CD4-positive, alpha-beta T cell (primary cell): ENCODE data around the gene TMEM163. TPM values are rescaled to one million over a fixed set of nuclear protein-coding genes. Genes with fewer than 3 reads are reported as not detected.

ENCODE experiments used
- ATAC-seq: fragments of 200-7000 bp; cut with Tn5 transposase; one replicate; pipeline ENCODE4 v1.10.0; 2022; ENCODE audit warnings: mild to moderate bottlenecking; ENCODE audit not compliant: poor library complexity
- CTCF ChIA-PET: fragments of 350-600 bp; sonication (Branson Sonifier 250); formaldehyde crosslinking; loops from one replicate; lab custom pipeline; 2021; ENCODE audit warnings: antibody characterized with exemption, inconsistent platforms; lab: Charles Lee
- POLR2A ChIA-PET: fragments of 350-600 bp; sonication (Branson Sonifier 250); formaldehyde crosslinking; loops from one replicate; lab custom pipeline; 2021; ENCODE audit warnings: antibody characterized with exemption, inconsistent platforms; lab: Charles Lee
- DNase-seq, 14 experiments: peaks; one replicate each; pipeline ENCODE4 v3.0.0-alpha.2; 2013 to 2020; ENCODE audit warnings: mixed read lengths in 2 of 14
- H3K27ac ChIP-seq, 2 donors: one replicate each; pipeline versions ENCODE4 v1.5.1 to v1.7.0; 2013; ENCODE audit warnings: low read length in 2 of 2, low read depth in 1 of 2, mild to moderate bottlenecking in 1 of 2
- H3K27me3 ChIP-seq, 2 experiments: 1 replicate in 1 of 2; 2 replicates in 1 of 2; pipeline versions ENCODE4 v1.6.1 to v1.7.0; 2013; ENCODE audit warnings: low read length in 2 of 2, control low read depth in 1 of 2, mild to moderate bottlenecking in 1 of 2, moderate library complexity in 1 of 2; ENCODE audit not compliant: insufficient read depth in 2 of 2, control insufficient read depth in 1 of 2
- H3K36me3 ChIP-seq: one replicate; pipeline ENCODE4 v1.6.1; 2013; ENCODE audit warnings: low read length, control low read depth; ENCODE audit not compliant: insufficient read depth
- H3K4me1 ChIP-seq: one replicate; pipeline ENCODE4 v1.6.1; 2013; ENCODE audit warnings: low read length, control low read depth; ENCODE audit not compliant: insufficient read depth
- H3K4me3 ChIP-seq: one replicate; pipeline ENCODE4 v1.5.1; 2013; ENCODE audit warnings: mild to moderate bottlenecking, low read length, moderate library complexity
- H3K9me3 ChIP-seq, 2 experiments: 1 replicate in 1 of 2; 2 replicates in 1 of 2; pipeline versions ENCODE4 v1.6.1 to v1.7.0; 2013; ENCODE audit warnings: low read length in 2 of 2, mild to moderate bottlenecking in 2 of 2, control low read depth in 1 of 2, moderate library complexity in 1 of 2; ENCODE audit not compliant: control insufficient read depth in 1 of 2, insufficient read depth in 1 of 2
- H3K27ac Mint-ChIP-seq: one replicate; pipeline ENCODE4 v1.8.0; 2020; ENCODE audit warnings: mixed read lengths
- H3K27me3 Mint-ChIP-seq: one replicate; pipeline ENCODE4 v1.8.0; 2021; ENCODE audit warnings: mixed read lengths
- H3K36me3 Mint-ChIP-seq: one replicate; pipeline ENCODE4 v1.8.0; 2021; ENCODE audit warnings: low read depth, mixed read lengths
- H3K4me1 Mint-ChIP-seq: one replicate; pipeline ENCODE4 v1.8.0; 2021; ENCODE audit warnings: low read depth, mixed read lengths
- H3K4me3 Mint-ChIP-seq: one replicate; pipeline ENCODE4 v1.8.0; 2020; ENCODE audit warnings: mild to moderate bottlenecking, mixed read lengths
- H3K9me3 Mint-ChIP-seq: one replicate; pipeline ENCODE4 v1.8.0; 2020; ENCODE audit warnings: mixed read lengths
- intact Hi-C, 2 experiments: fragments of 100-400 bp; cut with DNase I in 1 of 2; cut with micrococcal nuclease in 1 of 2; formaldehyde crosslinking; loops; one replicate each; pipeline versions ENCODE4 v1.15.1 to v1.9.0; 2023 to 2025; cut with DNase I, micrococcal nuclease
- total RNA-seq, 174 experiments: library from RNA in 2 of 174; stranded (reverse) in 2 of 174; gene quantifications; one replicate each; pipeline ENCODE4 v1.2.3 and lab custom pipeline; 2021 to 2026
- TF ChIP-seq, protein P1 (sequence below): fragments of 200-600 bp; IDR thresholded peaks from one replicate; pipeline ENCODE4 v1.8.0; 2022; ENCODE audit warnings: antibody characterized with exemption, mild to moderate bottlenecking

TMEM163 gene
- total RNA-seq, 2 experiments from 2014 or later: 0.14 to 0.47 TPM

- H3K4me3 ChIP-seq: no peak overlapping the region
- H3K4me1 Mint-ChIP-seq: peaks cover 71% of the 10 kb centered on the region
- no peaks in the 10 kb centered on the region for H3K9me3 ChIP-seq
- ChIA-PET POLR2A (interaction anchor here (0.5 to 1.2 kb wide), 2 partner anchors 291 to 507 kb away, joined by 3 to 6 read pairs; no protein-coding TSS in a partner anchor), CTCF (interaction anchor here (1.0 kb wide), 1 partner anchor 291 kb away, joined by 5 read pairs; no protein-coding TSS in a partner anchor)
- intact Hi-C loops: no loop called here
- H3K36me3 Mint-ChIP-seq: peaks cover 46% of the 10 kb centered on the region
- no peak for ATAC-seq
- DNase-seq: no peak
- no peaks in the 10 kb centered on the region for H3K27me3 Mint-ChIP-seq
- no peaks in the 10 kb centered on the region for H3K9me3 Mint-ChIP-seq
- peaks cover 32% of the 10 kb centered on the region for H3K36me3 ChIP-seq
- H3K4me1 ChIP-seq: peaks cover 34% of the 10 kb centered on the region
- peak overlapping the region; percentile 78 for H3K27ac Mint-ChIP-seq
- TF ChIP-seq, protein P1, sequence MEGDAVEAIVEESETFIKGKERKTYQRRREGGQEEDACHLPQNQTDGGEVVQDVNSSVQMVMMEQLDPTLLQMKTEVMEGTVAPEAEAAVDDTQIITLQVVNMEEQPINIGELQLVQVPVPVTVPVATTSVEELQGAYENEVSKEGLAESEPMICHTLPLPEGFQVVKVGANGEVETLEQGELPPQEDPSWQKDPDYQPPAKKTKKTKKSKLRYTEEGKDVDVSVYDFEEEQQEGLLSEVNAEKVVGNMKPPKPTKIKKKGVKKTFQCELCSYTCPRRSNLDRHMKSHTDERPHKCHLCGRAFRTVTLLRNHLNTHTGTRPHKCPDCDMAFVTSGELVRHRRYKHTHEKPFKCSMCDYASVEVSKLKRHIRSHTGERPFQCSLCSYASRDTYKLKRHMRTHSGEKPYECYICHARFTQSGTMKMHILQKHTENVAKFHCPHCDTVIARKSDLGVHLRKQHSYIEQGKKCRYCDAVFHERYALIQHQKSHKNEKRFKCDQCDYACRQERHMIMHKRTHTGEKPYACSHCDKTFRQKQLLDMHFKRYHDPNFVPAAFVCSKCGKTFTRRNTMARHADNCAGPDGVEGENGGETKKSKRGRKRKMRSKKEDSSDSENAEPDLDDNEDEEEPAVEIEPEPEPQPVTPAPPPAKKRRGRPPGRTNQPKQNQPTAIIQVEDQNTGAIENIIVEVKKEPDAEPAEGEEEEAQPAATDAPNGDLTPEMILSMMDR: no peak
- H3K4me3 Mint-ChIP-seq: no peak overlapping the region
- H3K27ac ChIP-seq: no peak overlapping the region
- no peaks in the 10 kb centered on the region for H3K27me3 ChIP-seq
Measured at GRCh38 chr2:134408791-134409190, 310.0 kb downstream of the TMEM163 start.

GRCh38 chr2:134408386-134408785 is 310.4 kb downstream of the TMEM163 start:
- intact Hi-C loops: no loop called here
- H3K4me1 ChIP-seq: peaks cover 34% of the 10 kb centered on the region
- CTCF ChIA-PET: interaction anchor here (1.0 kb wide), 1 partner anchor 290 kb away, joined by 5 read pairs; no protein-coding TSS in a partner anchor

DNA sequence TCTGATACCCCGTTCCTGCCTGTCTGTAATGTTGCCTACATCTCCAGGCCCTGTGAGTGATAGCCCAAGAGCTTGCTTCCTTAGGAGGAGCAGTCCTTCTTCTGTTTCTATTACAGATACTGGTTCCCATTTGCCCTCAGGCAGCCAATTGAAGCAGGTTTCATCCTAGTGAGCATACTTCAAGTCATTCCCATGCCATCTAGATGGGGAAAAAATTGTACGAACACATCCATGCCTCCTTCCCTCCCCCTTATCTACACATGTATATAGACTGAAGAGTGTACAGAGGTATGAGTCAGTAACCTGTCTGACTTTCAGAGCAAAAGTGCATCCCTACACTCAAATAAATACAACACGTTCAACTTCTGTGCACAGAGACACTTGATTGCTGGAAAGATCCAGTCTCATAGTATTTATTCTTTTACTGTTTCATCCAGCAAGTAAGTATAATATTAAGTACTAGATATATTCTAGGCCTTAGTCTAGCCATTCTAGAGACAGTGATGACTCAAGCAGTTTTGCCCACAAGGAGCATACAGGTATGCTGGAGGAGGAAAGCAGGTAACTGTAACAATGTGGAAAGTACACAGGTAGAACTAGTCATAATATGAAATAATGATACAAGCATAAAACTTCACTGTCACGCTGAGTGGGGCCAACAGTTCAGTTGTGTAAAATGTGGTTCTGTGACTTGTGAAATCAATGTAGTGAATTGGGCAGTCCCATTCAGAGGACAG is 311.5 kb downstream of the TMEM163 start:
- ChIA-PET CTCF (no interaction called here), POLR2A (no interaction called here)
- Mint-ChIP-seq H3K4me3 (no peak overlapping the region), H3K36me3 (peaks cover 56% of the 10 kb centered on the region), H3K27me3 (no peaks in the 10 kb centered on the region), H3K27ac (peak overlapping the region; percentile 78), H3K9me3 (no peaks in the 10 kb centered on the region), H3K4me1 (peaks cover 71% of the 10 kb centered on the region)
- no peaks in the 10 kb centered on the region for H3K9me3 ChIP-seq
- H3K4me1 ChIP-seq: peaks cover 34% of the 10 kb centered on the region
- ATAC-seq (no peak), DNase-seq (no peak)
- no peaks in the 10 kb centered on the region for H3K27me3 ChIP-seq
- no peak overlapping the region for H3K27ac ChIP-seq
- TF ChIP-seq, protein P1: no peak
- no peak overlapping the region for H3K4me3 ChIP-seq
- peaks cover 34% of the 10 kb centered on the region for H3K36me3 ChIP-seq
- intact Hi-C loops: no loop called here

More at GRCh38 chr2:134408386-134408785, 310.4 kb downstream of the TMEM163 start:
- H3K9me3 ChIP-seq: no peaks in the 10 kb centered on the region
- no peak overlapping the region for H3K4me3 ChIP-seq
- H3K27ac ChIP-seq: no peak overlapping the region
- peaks cover 71% of the 10 kb centered on the region for H3K4me1 Mint-ChIP-seq
- peaks cover 46% of the 10 kb centered on the region for H3K36me3 Mint-ChIP-seq
- H3K27ac Mint-ChIP-seq: peak overlapping the region; percentile 78
- peaks cover 32% of the 10 kb centered on the region for H3K36me3 ChIP-seq
- no peaks in the 10 kb centered on the region for H3K27me3 ChIP-seq
- ATAC-seq (no peak), DNase-seq (no peak)
- no peak overlapping the region for H3K4me3 Mint-ChIP-seq
- TF ChIP-seq, protein P1: no peak
- no peaks in the 10 kb centered on the region for H3K9me3 Mint-ChIP-seq
- no peaks in the 10 kb centered on the region for H3K27me3 Mint-ChIP-seq
- POLR2A ChIA-PET: interaction anchor here (1.2 kb wide), 1 partner anchor 290 kb away, joined by 6 read pairs; no protein-coding TSS in a partner anchor
